ENCODE measurements around the gene THSD7B. TPM values are rescaled to one million over a fixed set of nuclear protein-coding genes. Genes with fewer than 3 reads are reported as not detected.

THSD7B gene
- total and polyA plus RNA-seq, 7 experiments from 2014 or later: not detected

DNA sequence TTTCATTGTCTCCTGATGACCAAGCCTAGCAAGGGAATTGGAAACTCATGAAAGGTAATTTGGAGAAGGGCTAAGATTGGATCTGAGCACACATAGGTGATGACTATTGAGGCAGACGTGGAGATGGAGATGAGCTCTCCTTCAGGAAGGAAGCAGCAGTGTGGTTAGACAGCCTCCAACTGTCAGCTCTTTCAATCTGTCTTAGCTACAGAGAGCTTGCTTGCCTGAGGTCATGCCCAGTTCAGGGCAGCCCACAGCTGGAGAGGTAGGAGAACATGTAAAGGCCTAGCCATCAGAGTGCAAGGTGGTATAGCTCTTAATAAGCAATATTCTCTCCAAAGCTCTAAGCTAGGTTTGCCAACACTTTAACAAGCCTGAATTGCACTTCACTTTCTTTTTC, 79.2 kb downstream of the THSD7B start:
- no peaks in the 10 kb centered on the region for H3K27me3 ChIP-seq (ENCODE audit: control insufficient read depth in 2 of 2, insufficient read depth in 2 of 2, low read length in 2 of 2)
- Mint-ChIP-seq H3K27me3 (peaks cover 2 to 9% (median 7%) of the 10 kb centered on the region in 5 donors), H3K36me3 (no peaks in the 10 kb centered on the region), H3K27ac (no peak overlapping the region), H3K9me3 (peaks cover 0 to 5% (median 0%) of the 10 kb centered on the region in 11 donors), H3K4me1 (peaks cover 0 to 5% (median 0%) of the 10 kb centered on the region in 7 donors), H3K4me3 (no peak overlapping the region)
- ChIA-PET CTCF (no interaction called here), POLR2A (no interaction called here)
- no peaks in the 10 kb centered on the region for H3K4me1 ChIP-seq (ENCODE audit: control insufficient read depth in 2 of 2, insufficient read depth in 2 of 2, low read length in 2 of 2)
- H3K4me3 ChIP-seq (ENCODE audit: low read length): no peak overlapping the region
- intact Hi-C loops (cut with micrococcal nuclease): no loop called here
- ATAC-seq: no peak
- no peaks in the 10 kb centered on the region for H3K9me3 ChIP-seq (ENCODE audit: control insufficient read depth in 2 of 3, low read length in 3 of 3)
- H3K36me3 ChIP-seq (ENCODE audit: control insufficient read depth in 2 of 3, insufficient read depth in 3 of 3, low read length in 3 of 3): no peaks in the 10 kb centered on the region
- DNase-seq: no peak
- no peak overlapping the region for H3K27ac ChIP-seq (ENCODE audit: low read depth, low read length)

DNA sequence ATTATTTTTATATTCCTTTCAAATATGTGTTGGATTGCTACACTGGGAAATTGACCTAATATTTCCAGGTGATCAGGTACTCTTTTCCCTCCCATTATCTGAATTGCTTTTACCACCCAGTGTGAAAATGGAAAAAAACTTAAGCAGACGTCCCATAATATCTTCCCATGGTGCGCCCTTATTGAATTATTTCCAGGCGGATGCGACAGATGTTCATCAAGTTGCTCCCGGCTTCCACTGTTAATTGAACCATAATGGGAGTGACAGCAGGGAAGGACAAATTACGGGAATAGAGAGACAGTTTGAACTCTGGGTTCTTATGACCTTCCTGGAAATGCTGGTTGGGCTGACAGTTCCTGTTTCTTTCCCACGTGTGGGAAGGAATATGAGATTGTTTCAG, 93.3 kb downstream of the THSD7B start:
- peaks cover 0 to 10% (median 8%) of the 10 kb centered on the region in 5 donors for H3K27me3 Mint-ChIP-seq
- H3K4me3 Mint-ChIP-seq: no peak overlapping the region
- intact Hi-C loops (cut with micrococcal nuclease): no loop called here
- H3K27ac Mint-ChIP-seq: no peak overlapping the region
- ChIA-PET POLR2A (no interaction called here), CTCF (no interaction called here)
- no peak for DNase-seq
- Histone ChIP-seq H3K27ac (ENCODE audit: low read depth, low read length) (no peak overlapping the region), H3K4me3 (ENCODE audit: low read length) (no peak overlapping the region), H3K36me3 (ENCODE audit: control insufficient read depth in 2 of 3, insufficient read depth in 3 of 3, low read length in 3 of 3) (no peaks in the 10 kb centered on the region), H3K27me3 (ENCODE audit: control insufficient read depth in 2 of 2, insufficient read depth in 2 of 2, low read length in 2 of 2) (no peaks in the 10 kb centered on the region), H3K9me3 (ENCODE audit: control insufficient read depth in 2 of 3, low read length in 3 of 3) (no peaks in the 10 kb centered on the region), H3K4me1 (ENCODE audit: control insufficient read depth in 2 of 2, insufficient read depth in 2 of 2, low read length in 2 of 2) (no peaks in the 10 kb centered on the region)
- peaks cover 0 to 8% (median 0%) of the 10 kb centered on the region in 11 donors for H3K9me3 Mint-ChIP-seq
- no peaks in the 10 kb centered on the region for H3K4me1 Mint-ChIP-seq
- ATAC-seq: no peak
- no peaks in the 10 kb centered on the region for H3K36me3 Mint-ChIP-seq

DNA sequence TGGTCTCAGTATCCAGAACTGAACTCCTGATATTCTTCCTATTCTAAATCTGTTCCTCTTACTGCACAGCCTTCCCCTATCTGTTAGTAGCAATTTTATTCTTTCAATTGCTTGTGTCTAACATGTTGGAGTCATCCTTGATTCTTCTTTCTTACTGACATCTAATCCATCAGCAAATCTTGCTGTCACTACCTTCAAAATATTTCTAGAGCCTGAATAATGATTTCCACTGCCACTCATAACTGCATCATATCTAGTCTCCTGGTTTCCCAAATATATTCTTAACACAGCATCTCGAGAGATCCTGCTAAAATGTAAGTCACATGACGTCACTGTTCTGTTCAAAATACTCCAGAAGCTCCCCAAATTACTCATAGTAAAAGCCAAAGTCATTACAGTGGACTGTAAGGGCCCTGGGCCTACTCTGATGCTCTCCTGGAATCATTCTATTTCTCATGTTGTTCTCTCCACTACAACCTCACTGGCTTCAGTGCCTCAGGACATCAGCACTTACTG, 95.2 kb downstream of the THSD7B start:
- DNase-seq (no peak), ATAC-seq (no peak)
- intact Hi-C loops (cut with micrococcal nuclease): no loop called here
- Mint-ChIP-seq H3K27me3 (peaks cover 0 to 16% (median 8%) of the 10 kb centered on the region in 5 donors), H3K4me1 (no peaks in the 10 kb centered on the region), H3K4me3 (no peak overlapping the region), H3K36me3 (no peaks in the 10 kb centered on the region), H3K27ac (no peak overlapping the region), H3K9me3 (peaks cover 0 to 5% (median 0%) of the 10 kb centered on the region in 11 donors)
- ChIA-PET CTCF (no interaction called here), POLR2A (no interaction called here)
- H3K4me1 ChIP-seq (ENCODE audit: control insufficient read depth in 2 of 2, insufficient read depth in 2 of 2, low read length in 2 of 2): no peaks in the 10 kb centered on the region
- no peaks in the 10 kb centered on the region for H3K36me3 ChIP-seq (ENCODE audit: control insufficient read depth in 2 of 3, insufficient read depth in 3 of 3, low read length in 3 of 3)
- H3K4me3 ChIP-seq (ENCODE audit: low read length): no peak overlapping the region
- no peaks in the 10 kb centered on the region for H3K9me3 ChIP-seq (ENCODE audit: control insufficient read depth in 2 of 3, low read length in 3 of 3)
- H3K27me3 ChIP-seq (ENCODE audit: control insufficient read depth in 2 of 2, insufficient read depth in 2 of 2, low read length in 2 of 2): no peaks in the 10 kb centered on the region
- no peak overlapping the region for H3K27ac ChIP-seq (ENCODE audit: low read depth, low read length)

DNA sequence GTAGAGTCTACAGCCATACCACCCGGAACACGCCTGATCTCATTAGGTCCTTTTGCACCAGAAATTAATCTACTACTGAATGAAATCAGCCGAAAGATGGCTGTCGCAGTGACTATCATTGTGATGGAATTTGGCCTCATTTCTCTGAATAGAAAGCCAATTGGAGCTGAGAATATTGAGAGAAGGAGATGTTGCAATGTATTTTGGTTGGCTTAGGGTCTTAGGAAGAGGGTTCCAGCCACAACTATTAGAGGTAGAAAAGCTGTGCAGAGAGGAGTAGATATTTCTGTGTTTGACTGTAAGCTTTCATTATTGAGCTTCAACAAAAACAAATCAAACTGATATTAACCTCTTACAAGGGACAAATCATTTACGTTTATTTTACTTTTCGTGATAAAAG, 98.1 kb downstream of the THSD7B start:
- ATAC-seq: no peak
- no peak for DNase-seq
- POLR2A ChIA-PET: no interaction called here

DNA sequence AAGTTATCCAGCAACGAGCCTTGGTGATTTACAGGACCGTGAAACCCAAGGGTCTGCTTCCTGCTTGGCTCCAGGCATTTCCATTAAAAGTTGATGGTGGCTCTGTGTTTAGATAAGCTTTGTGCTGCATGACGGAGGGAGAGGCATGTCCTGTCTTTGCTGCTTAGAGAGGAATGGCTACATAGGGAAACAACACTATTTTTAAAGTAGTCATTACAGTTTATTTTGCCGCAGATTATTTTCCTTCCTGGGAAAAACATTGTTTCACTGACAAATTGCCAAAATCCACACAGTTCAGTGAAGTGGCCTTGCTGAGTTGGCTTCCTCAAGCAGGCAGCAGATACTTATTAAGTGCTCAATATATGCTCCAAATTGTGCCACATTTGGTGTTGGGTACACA, 98.5 kb downstream of the THSD7B start:
- ATAC-seq (no peak), DNase-seq (no peak)
- Mint-ChIP-seq H3K4me3 (no peak overlapping the region), H3K27me3 (peaks cover 0 to 16% (median 0%) of the 10 kb centered on the region in 5 donors), H3K36me3 (no peaks in the 10 kb centered on the region), H3K9me3 (peaks cover 0 to 4% (median 0%) of the 10 kb centered on the region in 11 donors), H3K27ac (no peak overlapping the region), H3K4me1 (no peaks in the 10 kb centered on the region)
- CTCF ChIA-PET: interaction anchor here (0.6 kb wide), 1 partner anchor 290 kb away, joined by 4 read pairs; no protein-coding TSS in a partner anchor
- Histone ChIP-seq H3K9me3 (ENCODE audit: control insufficient read depth in 2 of 3, low read length in 3 of 3) (no peaks in the 10 kb centered on the region), H3K36me3 (ENCODE audit: control insufficient read depth in 2 of 3, insufficient read depth in 3 of 3, low read length in 3 of 3) (no peaks in the 10 kb centered on the region), H3K27ac (ENCODE audit: low read depth, low read length) (no peak overlapping the region), H3K4me1 (ENCODE audit: control insufficient read depth in 2 of 2, insufficient read depth in 2 of 2, low read length in 2 of 2) (no peaks in the 10 kb centered on the region), H3K27me3 (ENCODE audit: control insufficient read depth in 2 of 2, insufficient read depth in 2 of 2, low read length in 2 of 2) (no peaks in the 10 kb centered on the region), H3K4me3 (ENCODE audit: low read length) (no peak overlapping the region)
- POLR2A ChIA-PET: interaction anchor here (0.6 kb wide), 1 partner anchor 313 kb away, joined by 3 read pairs; no protein-coding TSS in a partner anchor
- intact Hi-C loops (cut with micrococcal nuclease): no loop called here

More for the DNA sequence above, 98.1 kb downstream of the THSD7B start:
- H3K4me3 Mint-ChIP-seq: no peak overlapping the region
- CTCF ChIA-PET: no interaction called here
- Histone ChIP-seq H3K27ac (ENCODE audit: low read depth, low read length) (no peak overlapping the region), H3K36me3 (ENCODE audit: control insufficient read depth in 2 of 3, insufficient read depth in 3 of 3, low read length in 3 of 3) (no peaks in the 10 kb centered on the region), H3K27me3 (ENCODE audit: control insufficient read depth in 2 of 2, insufficient read depth in 2 of 2, low read length in 2 of 2) (no peaks in the 10 kb centered on the region), H3K4me1 (ENCODE audit: control insufficient read depth in 2 of 2, insufficient read depth in 2 of 2, low read length in 2 of 2) (no peaks in the 10 kb centered on the region), H3K9me3 (ENCODE audit: control insufficient read depth in 2 of 3, low read length in 3 of 3) (no peaks in the 10 kb centered on the region), H3K4me3 (ENCODE audit: low read length) (no peak overlapping the region)
- peaks cover 0 to 16% (median 0%) of the 10 kb centered on the region in 5 donors for H3K27me3 Mint-ChIP-seq
- intact Hi-C loops (cut with micrococcal nuclease): no loop called here
- H3K4me1 Mint-ChIP-seq: no peaks in the 10 kb centered on the region
- no peak overlapping the region for H3K27ac Mint-ChIP-seq
- peaks cover 0 to 4% (median 0%) of the 10 kb centered on the region in 11 donors for H3K9me3 Mint-ChIP-seq
- H3K36me3 Mint-ChIP-seq: no peaks in the 10 kb centered on the region

DNA sequence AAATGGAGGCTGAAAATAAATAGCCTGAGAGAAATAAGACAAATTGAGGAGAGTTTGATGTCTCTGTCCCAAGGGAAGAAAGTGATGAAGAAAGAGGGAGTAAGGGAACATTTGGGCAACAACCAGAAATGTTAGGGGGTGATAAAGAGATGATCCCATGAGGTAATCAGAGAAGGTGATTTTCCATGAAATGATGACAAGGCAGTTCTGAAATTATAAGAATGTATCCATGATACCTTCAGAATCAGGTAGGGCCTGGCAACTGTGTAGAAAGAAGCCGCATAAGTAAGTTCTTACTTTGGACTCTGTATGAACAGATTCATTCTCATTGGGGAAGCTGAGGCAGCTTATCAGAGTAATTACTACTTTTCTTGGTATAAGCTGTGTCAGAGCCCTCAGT, 106.1 kb downstream of the THSD7B start:
- Histone ChIP-seq H3K36me3 (ENCODE audit: control insufficient read depth in 2 of 3, insufficient read depth in 3 of 3, low read length in 3 of 3) (no peaks in the 10 kb centered on the region), H3K27ac (ENCODE audit: low read depth, low read length) (no peak overlapping the region), H3K4me1 (ENCODE audit: control insufficient read depth in 2 of 2, insufficient read depth in 2 of 2, low read length in 2 of 2) (no peaks in the 10 kb centered on the region), H3K4me3 (ENCODE audit: low read length) (no peak overlapping the region), H3K9me3 (ENCODE audit: control insufficient read depth in 2 of 3, low read length in 3 of 3) (no peaks in the 10 kb centered on the region), H3K27me3 (ENCODE audit: control insufficient read depth in 2 of 2, insufficient read depth in 2 of 2, low read length in 2 of 2) (no peaks in the 10 kb centered on the region)
- POLR2A ChIA-PET: no interaction called here
- Mint-ChIP-seq H3K27ac (no peak overlapping the region), H3K4me1 (no peaks in the 10 kb centered on the region), H3K36me3 (no peaks in the 10 kb centered on the region), H3K4me3 (no peak overlapping the region), H3K27me3 (peaks cover 0 to 15% (median 7%) of the 10 kb centered on the region in 5 donors), H3K9me3 (peaks cover 0 to 5% (median 3%) of the 10 kb centered on the region in 11 donors)
- DNase-seq (no peak), ATAC-seq (no peak)
- CTCF ChIA-PET: no interaction called here
- intact Hi-C loops (cut with micrococcal nuclease): no loop called here

DNA sequence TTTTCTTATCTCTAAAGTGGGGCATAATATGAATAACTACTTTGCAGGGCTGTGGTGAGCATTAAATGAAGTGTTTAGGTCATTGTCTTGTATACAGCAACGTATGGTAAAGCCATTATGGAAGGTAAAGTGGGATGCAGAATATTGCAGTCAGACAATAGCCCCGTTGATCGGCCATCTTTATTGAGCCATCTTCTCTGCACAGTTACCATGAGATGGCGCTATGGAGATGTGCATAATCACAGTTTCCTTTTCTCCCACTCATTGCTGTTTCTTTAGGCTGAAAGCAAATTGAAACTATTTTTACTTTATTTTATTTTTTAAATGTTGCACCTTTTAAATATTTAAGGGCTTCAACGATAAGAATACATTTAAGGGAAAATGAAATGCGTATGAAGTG, 108.9 kb downstream of the THSD7B start:
- ATAC-seq: no peak
- intact Hi-C loops (cut with micrococcal nuclease): no loop called here

More for the DNA sequence above, 108.9 kb downstream of the THSD7B start:
- Mint-ChIP-seq H3K36me3 (no peaks in the 10 kb centered on the region), H3K4me1 (no peaks in the 10 kb centered on the region), H3K27me3 (peaks cover 0 to 12% (median 7%) of the 10 kb centered on the region in 5 donors), H3K27ac (no peak overlapping the region), H3K9me3 (peaks cover 0 to 5% (median 3%) of the 10 kb centered on the region in 11 donors), H3K4me3 (no peak overlapping the region)
- no peak overlapping the region for H3K27ac ChIP-seq (ENCODE audit: low read depth, low read length)
- H3K27me3 ChIP-seq (ENCODE audit: control insufficient read depth in 2 of 2, insufficient read depth in 2 of 2, low read length in 2 of 2): no peaks in the 10 kb centered on the region
- H3K4me3 ChIP-seq (ENCODE audit: low read length): no peak overlapping the region
- CTCF ChIA-PET: interaction anchor here (0.7 kb wide), 1 partner anchor 20 kb away, joined by 3 read pairs; no protein-coding TSS in a partner anchor
- no peaks in the 10 kb centered on the region for H3K4me1 ChIP-seq (ENCODE audit: control insufficient read depth in 2 of 2, insufficient read depth in 2 of 2, low read length in 2 of 2)
- POLR2A ChIA-PET: no interaction called here
- DNase-seq: no peak
- H3K9me3 ChIP-seq (ENCODE audit: control insufficient read depth in 2 of 3, low read length in 3 of 3): no peaks in the 10 kb centered on the region
- no peaks in the 10 kb centered on the region for H3K36me3 ChIP-seq (ENCODE audit: control insufficient read depth in 2 of 3, insufficient read depth in 3 of 3, low read length in 3 of 3)
